MM.1S (cell line): ENCODE results near the gene SRRM4.

Experiments
- DNase-seq: peaks from one replicate; pipeline ENCODE4 v3.0.0-alpha.2; 2015
- H2AFZ ChIP-seq: fragments of 300-600 bp; sonication (generic); 2 replicates; pipeline ENCODE4 v1.6.0; 2016; ENCODE audit warnings: antibody characterized with exemption, low read length
- H3F3A ChIP-seq: fragments of 300-600 bp; sonication (generic); 2 replicates; pipeline ENCODE4 v1.6.1; 2016; ENCODE audit warnings: mild to moderate bottlenecking, antibody characterized with exemption, low read length, moderate library complexity, mixed read lengths; ENCODE audit not compliant: insufficient read depth
- H3K27ac ChIP-seq: fragments of 300-600 bp; sonication (generic); 2 replicates; pipeline ENCODE4 v1.5.1; 2016; ENCODE audit warnings: mild to moderate bottlenecking, low read length
- H3K27me3 ChIP-seq: fragments of 300-600 bp; sonication (generic); replicated peaks from 2 replicates; pipeline ENCODE4 v1.6.0; 2016; ENCODE audit warnings: low read length; ENCODE audit not compliant: insufficient read depth
- H3K36me3 ChIP-seq: fragments of 300-600 bp; sonication (generic); replicated peaks from 2 replicates; pipeline ENCODE4 v1.6.1; 2016; ENCODE audit warnings: mild to moderate bottlenecking, low read length, mixed read lengths; ENCODE audit not compliant: insufficient read depth
- H3K4me1 ChIP-seq: fragments of 300-600 bp; sonication (generic); 2 replicates; pipeline ENCODE4 v1.6.1; 2016; ENCODE audit warnings: low read length, mixed read lengths
- H3K4me2 ChIP-seq: fragments of 300-600 bp; sonication (generic); 2 replicates; pipeline ENCODE4 v1.6.0; 2016; ENCODE audit warnings: low read depth, low read length
- H3K4me3 ChIP-seq: fragments of 300-600 bp; sonication (generic); 2 replicates; pipeline ENCODE4 v1.5.1; 2016; ENCODE audit warnings: low read length, mixed read lengths
- H3K79me2 ChIP-seq: fragments of 300-600 bp; sonication (generic); 2 replicates; pipeline ENCODE4 v1.6.1; 2016; ENCODE audit warnings: mixed run types, low read length, mixed read lengths
- H3K9ac ChIP-seq: fragments of 300-600 bp; sonication (generic); 2 replicates; pipeline ENCODE4 v1.6.1; 2016; ENCODE audit warnings: low read length, mixed read lengths
- H3K9me2 ChIP-seq: fragments of 300-600 bp; sonication (generic); replicated peaks from 2 replicates; pipeline ENCODE4 v1.6.1; 2016; ENCODE audit warnings: mild to moderate bottlenecking, low read length, mixed read lengths; ENCODE audit not compliant: insufficient read depth
- H3K9me3 ChIP-seq: fragments of 300-600 bp; sonication (generic); replicated peaks from 2 replicates; pipeline ENCODE4 v1.6.1; 2016; ENCODE audit warnings: mild to moderate bottlenecking, low read length, mixed read lengths; ENCODE audit not compliant: insufficient read depth
- H4K20me1 ChIP-seq: fragments of 300-600 bp; sonication (generic); 2 replicates; pipeline ENCODE4 v1.6.1; 2016; ENCODE audit warnings: mild to moderate bottlenecking, low read length, moderate library complexity, mixed read lengths; ENCODE audit not compliant: insufficient read depth
- CTCF ChIP-seq: fragments of 300-600 bp; sonication (generic); IDR thresholded peaks from 2 replicates; pipeline ENCODE4 v1.5.1; 2016; ENCODE audit warnings: antibody characterized with exemption, low read length, mixed read lengths
- EZH2 ChIP-seq: fragments of 300-600 bp; sonication (generic); optimal IDR thresholded peaks from 2 replicates; pipeline ENCODE3; 2017; ENCODE audit warnings: low read depth, mild to moderate bottlenecking, antibody characterized with exemption, low read length, mixed read lengths
- EZH2phosphoT487 ChIP-seq: fragments of 300-600 bp; sonication (generic); IDR thresholded peaks from 2 replicates; pipeline ENCODE4 v1.6.1; 2018; ENCODE audit warnings: antibody characterized with exemption, low read length

Gene SRRM4

GRCh38 chr12:119178544-119179334 is 197.4 kb downstream of the SRRM4 start, which contains the start of gene HSPB8:
Gene HSPB8, plus strand, starts transcription at chr12:119178931. Its CDS starts 382 bp downstream, at chr12:119179313.
- no peak within 1 kb of the TSS for H3K27ac ChIP-seq
- H3K4me2 ChIP-seq = no peak within 1 kb of the TSS
- no peak for DNase-seq

GRCh38 chr12:119179335-119180021 is 198.1 kb downstream of the SRRM4 start:
- no peak for TF ChIP-seq EZH2phosphoT487
- no peak for TF ChIP-seq EZH2
- no peak for TF ChIP-seq CTCF
- no peak overlapping the region for H3K4me3 ChIP-seq
- H3K79me2 ChIP-seq = no peaks in the 10 kb centered on the region
- H3K9me3 ChIP-seq = no peaks in the 10 kb centered on the region
- H3K27ac ChIP-seq = no peak overlapping the region
- H3K27me3 ChIP-seq = no peaks in the 10 kb centered on the region
- no peaks in the 10 kb centered on the region for H4K20me1 ChIP-seq
- H3K36me3 ChIP-seq = no peaks in the 10 kb centered on the region
- H3K9me2 ChIP-seq = no peaks in the 10 kb centered on the region
- H3K9ac ChIP-seq = no peak overlapping the region
- no peaks in the 10 kb centered on the region for H3K4me1 ChIP-seq
- no peak for DNase-seq
- no peak overlapping the region for H3K4me2 ChIP-seq
- no peaks in the 10 kb centered on the region for H3F3A ChIP-seq
- H2AFZ ChIP-seq = no peak overlapping the region

More at GRCh38 chr12:119178544-119179334, 197.4 kb downstream of the SRRM4 start, which contains the start of gene HSPB8:
- Histone ChIP-seq H4K20me1 (no peaks in the 10 kb centered on the region), H2AFZ (no peak within 1 kb of the TSS), H3F3A (no peaks in the 10 kb centered on the region), H3K9ac (no peak within 1 kb of the TSS), H3K36me3 (no peaks in the 10 kb centered on the region), H3K9me3 (no peaks in the 10 kb centered on the region), H3K4me1 (no peaks in the 10 kb centered on the region), H3K4me3 (no peak within 1 kb of the TSS), H3K27me3 (no peaks in the 10 kb centered on the region), H3K79me2 (no peaks in the 10 kb centered on the region), H3K9me2 (no peaks in the 10 kb centered on the region)
- TF ChIP-seq CTCF (no peak), EZH2 (no peak), EZH2phosphoT487 (no peak)

- no peaks in the 10 kb centered on the region for H3K79me2 ChIP-seq
- H3K9ac ChIP-seq = no peak overlapping the region
- no peaks in the 10 kb centered on the region for H4K20me1 ChIP-seq
- no peak overlapping the region for H3K4me2 ChIP-seq
- no peaks in the 10 kb centered on the region for H3K27me3 ChIP-seq
- no peaks in the 10 kb centered on the region for H3K4me1 ChIP-seq
- no peak for DNase-seq
- TF ChIP-seq CTCF (no peak), EZH2 (no peak), EZH2phosphoT487 (no peak)
- no peaks in the 10 kb centered on the region for H3K9me3 ChIP-seq
- no peaks in the 10 kb centered on the region for H3K36me3 ChIP-seq
- H3F3A ChIP-seq = no peaks in the 10 kb centered on the region
- no peak overlapping the region for H2AFZ ChIP-seq
- no peak overlapping the region for H3K4me3 ChIP-seq
- H3K27ac ChIP-seq = no peak overlapping the region
- no peaks in the 10 kb centered on the region for H3K9me2 ChIP-seq
These were observed 199.2 kb downstream of the SRRM4 start for GRCh38 chr12:119180380-119181040.
